ENCODE data around the gene APOL6. TPM values are rescaled to one million over a fixed set of nuclear protein-coding genes. Genes with fewer than 3 reads are reported as not detected.

Gene APOL6
- total and polyA plus RNA-seq, 2 of the 13 experiments (the other 11 are each of a cell fraction or from before 2014, with no cell fraction given), result 5.2 to 7.5 TPM

DNA sequence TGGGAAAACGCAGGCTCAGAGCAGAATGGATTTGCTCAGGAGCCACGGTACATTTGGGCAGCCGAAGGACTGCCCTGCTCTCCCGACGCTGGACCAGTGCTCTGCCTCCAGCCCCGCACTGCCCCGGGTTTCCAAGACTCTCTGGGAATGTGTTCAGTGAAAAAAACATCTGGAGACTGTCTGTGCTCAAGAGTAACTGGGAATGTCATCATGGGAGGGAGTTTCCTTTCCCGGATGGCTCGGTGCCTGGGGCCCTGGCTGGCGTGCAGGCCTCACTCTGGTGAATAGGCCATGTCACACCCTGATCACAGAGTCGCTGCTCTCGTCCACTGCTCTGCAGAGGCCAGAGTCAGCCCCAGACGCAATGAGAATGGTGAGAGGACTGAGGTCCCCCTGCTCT is 9.8 kb upstream of the APOL6 start:
- Histone ChIP-seq H3K9ac (ENCODE audit: insufficient read depth, low read depth, low read length) (no peak overlapping the region), H3K27ac (ENCODE audit: extremely low read length, insufficient read depth, low read length) (no peak overlapping the region), H3K79me2 (ENCODE audit: insufficient read depth, low read length) (no peaks in the 10 kb centered on the region), H3K4me3 (replicated peaks in 1 of 3; ENCODE audit: insufficient read depth in 1 of 3, low read depth in 2 of 3, low read length in 3 of 3) (no peak overlapping the region), H3K4me2 (ENCODE audit: low read depth, low read length) (peak overlapping the region; percentile 38), H3K9me3 (ENCODE audit: low read length) (no peaks in the 10 kb centered on the region), H3K36me3 (replicated peaks in 1 of 2; ENCODE audit: control insufficient read depth in 1 of 2, insufficient read depth in 2 of 2, low read length in 2 of 2) (no peaks in the 10 kb centered on the region), H4K20me1 (ENCODE audit: insufficient read depth, low read length) (no peaks in the 10 kb centered on the region), H3K4me1 (ENCODE audit: insufficient read depth, low read length) (peaks cover 55% of the 10 kb centered on the region), H3K27me3 (ENCODE audit: control insufficient read depth in 1 of 2, insufficient read depth in 2 of 2, low read length in 2 of 2) (no peaks in the 10 kb centered on the region; a peak in 1 of 5 replicates), H2AFZ (ENCODE audit: low read length) (no peak overlapping the region)
- WGBS (ENCODE audit: low lambda C conversion rate), result 47% methylated on average over 12 of the region's 13 CpGs
- intact Hi-C loops (cut with micrococcal nuclease; ENCODE audit: unreplicated experiment), result no loop called here
- POLR2A ChIA-PET, result no interaction called here
- DNase-seq (ENCODE audit: low spot score) (no peak), ATAC-seq (peak; percentile 41; the same call in 2 of the 3 replicates), FAIRE-seq (no peak)
- TF ChIP-seq XRCC5 (optimal IDR thresholded peaks at IDR 0.05; ENCODE audit: low read length), result no peak
- TF ChIP-seq ZFX (CRISPR knock-in tag; IDR thresholded peaks at IDR 0.05; ENCODE audit: low read depth), result peak; percentile 33; the same call in 1 of the 2 replicates
- TF ChIP-seq ATF7 (IDR thresholded peaks at IDR 0.05), result no peak
- TF ChIP-seq ATF7 (CRISPR knock-in tag; IDR thresholded peaks at IDR 0.05), result no peak
- TF ChIP-seq NR2F6 (IDR thresholded peaks at IDR 0.05), result no peak
- no peak for TF ChIP-seq NR2F6 (CRISPR knock-in tag; IDR thresholded peaks at IDR 0.05)
- TF ChIP-seq SOX6 (IDR thresholded peaks at IDR 0.05), result no peak
- no peak for TF ChIP-seq SOX6 (CRISPR knock-in tag; IDR thresholded peaks at IDR 0.05)
- TF ChIP-seq, protein P1, sequence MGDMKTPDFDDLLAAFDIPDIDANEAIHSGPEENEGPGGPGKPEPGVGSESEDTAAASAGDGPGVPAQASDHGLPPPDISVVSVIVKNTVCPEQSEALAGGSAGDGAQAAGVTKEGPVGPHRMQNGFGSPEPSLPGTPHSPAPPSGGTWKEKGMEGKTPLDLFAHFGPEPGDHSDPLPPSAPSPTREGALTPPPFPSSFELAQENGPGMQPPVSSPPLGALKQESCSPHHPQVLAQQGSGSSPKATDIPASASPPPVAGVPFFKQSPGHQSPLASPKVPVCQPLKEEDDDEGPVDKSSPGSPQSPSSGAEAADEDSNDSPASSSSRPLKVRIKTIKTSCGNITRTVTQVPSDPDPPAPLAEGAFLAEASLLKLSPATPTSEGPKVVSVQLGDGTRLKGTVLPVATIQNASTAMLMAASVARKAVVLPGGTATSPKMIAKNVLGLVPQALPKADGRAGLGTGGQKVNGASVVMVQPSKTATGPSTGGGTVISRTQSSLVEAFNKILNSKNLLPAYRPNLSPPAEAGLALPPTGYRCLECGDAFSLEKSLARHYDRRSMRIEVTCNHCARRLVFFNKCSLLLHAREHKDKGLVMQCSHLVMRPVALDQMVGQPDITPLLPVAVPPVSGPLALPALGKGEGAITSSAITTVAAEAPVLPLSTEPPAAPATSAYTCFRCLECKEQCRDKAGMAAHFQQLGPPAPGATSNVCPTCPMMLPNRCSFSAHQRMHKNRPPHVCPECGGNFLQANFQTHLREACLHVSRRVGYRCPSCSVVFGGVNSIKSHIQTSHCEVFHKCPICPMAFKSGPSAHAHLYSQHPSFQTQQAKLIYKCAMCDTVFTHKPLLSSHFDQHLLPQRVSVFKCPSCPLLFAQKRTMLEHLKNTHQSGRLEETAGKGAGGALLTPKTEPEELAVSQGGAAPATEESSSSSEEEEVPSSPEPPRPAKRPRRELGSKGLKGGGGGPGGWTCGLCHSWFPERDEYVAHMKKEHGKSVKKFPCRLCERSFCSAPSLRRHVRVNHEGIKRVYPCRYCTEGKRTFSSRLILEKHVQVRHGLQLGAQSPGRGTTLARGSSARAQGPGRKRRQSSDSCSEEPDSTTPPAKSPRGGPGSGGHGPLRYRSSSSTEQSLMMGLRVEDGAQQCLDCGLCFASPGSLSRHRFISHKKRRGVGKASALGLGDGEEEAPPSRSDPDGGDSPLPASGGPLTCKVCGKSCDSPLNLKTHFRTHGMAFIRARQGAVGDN (CRISPR knock-in tag; IDR thresholded peaks at IDR 0.05), result peak; percentile 22; the same call in 1 of the 2 replicates
- BruUV-seq (replicated peaks), result no TSS peak
- in situ Hi-C loops (cut with HindIII; ENCODE audit: extremely low pct_ligation_motif_present, low pct_unique_long_range_greater_than_20kb), result loop anchor here (10.0 kb wide), 2 partner anchors 96 to 196 kb away; no protein-coding TSS in a partner anchor
- CTCF ChIA-PET (ENCODE audit: low intra/inter-chr PET ratio, low total read pairs), result no interaction called here
